Stimulated activated CD4-positive, alpha-beta T cell treated with anti-CD3 and anti-CD28 coated beads, Interleukin-12 subunit alpha, Interleukin-12 subunit beta, amount 100 ng/mL, for 24 hours (primary cell): ENCODE data around the gene STXBP5.

Experiments
- DNase-seq, 2 experiments: peaks; one replicate each; pipeline ENCODE4 v3.0.0-alpha.2; 2020; ENCODE audit warnings: low read depth in 2 of 2

The STXBP5 gene

GRCh38 chr6:147211349-147211748, 7.1 kb downstream of the STXBP5 start:
- no peak for DNase-seq

DNA sequence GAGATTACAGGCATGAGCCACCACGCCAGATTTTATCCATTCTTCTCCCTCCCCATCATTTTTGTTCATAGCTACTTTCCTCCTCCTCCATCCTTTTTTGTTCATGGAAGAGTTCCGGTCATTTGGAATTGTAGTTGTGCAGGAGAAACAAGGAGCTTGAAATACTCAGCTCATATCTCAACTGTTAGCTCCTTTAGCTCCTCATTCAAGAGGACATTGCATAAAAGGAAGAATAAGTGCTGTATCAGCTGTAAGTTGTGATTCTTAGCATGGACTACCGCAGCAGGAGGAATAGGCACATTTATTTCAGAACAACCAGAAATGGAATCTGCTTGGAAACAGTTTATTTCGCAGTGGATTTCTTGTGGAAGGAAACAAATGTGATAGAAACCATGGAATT, 7.6 kb downstream of the STXBP5 start:
- no peak for DNase-seq

DNA sequence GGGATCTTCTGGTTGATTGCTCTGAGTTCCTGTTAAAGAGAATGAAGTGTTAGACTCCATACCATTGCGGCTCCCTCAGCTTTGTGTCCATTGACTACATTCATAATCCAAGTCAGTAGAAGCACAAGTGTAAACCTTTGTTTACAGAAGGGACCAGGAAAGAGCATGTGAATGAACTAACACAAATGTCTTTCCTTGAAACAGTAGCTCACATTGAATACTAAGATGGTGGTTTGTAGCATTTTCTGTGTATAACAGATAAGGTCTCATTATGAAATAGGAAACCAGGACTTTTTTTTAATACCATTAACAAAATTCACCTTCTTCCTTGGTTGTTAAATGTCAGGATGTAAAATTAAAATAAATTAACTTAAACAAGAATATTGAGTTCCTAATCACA, 8.4 kb downstream of the STXBP5 start:
- no peak for DNase-seq

DNA sequence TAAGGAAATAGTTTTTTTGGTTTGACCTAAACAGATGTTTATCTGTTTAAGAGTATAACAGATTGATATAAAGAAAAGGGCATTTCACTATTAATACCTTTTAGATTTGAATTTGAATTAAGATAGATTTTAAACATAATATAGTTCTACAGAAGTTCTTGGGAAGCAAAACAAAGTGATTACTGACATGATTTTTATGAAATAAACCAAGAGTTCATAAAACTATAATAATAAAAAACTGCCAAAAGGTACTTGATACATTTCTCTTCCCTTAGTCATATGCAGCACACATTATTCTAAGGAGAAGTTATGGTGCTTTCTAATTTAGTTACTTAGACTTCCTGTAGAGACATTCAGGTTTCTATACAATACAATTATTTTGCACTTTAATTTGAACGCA, 9.6 kb downstream of the STXBP5 start:
- no peak for DNase-seq

DNA sequence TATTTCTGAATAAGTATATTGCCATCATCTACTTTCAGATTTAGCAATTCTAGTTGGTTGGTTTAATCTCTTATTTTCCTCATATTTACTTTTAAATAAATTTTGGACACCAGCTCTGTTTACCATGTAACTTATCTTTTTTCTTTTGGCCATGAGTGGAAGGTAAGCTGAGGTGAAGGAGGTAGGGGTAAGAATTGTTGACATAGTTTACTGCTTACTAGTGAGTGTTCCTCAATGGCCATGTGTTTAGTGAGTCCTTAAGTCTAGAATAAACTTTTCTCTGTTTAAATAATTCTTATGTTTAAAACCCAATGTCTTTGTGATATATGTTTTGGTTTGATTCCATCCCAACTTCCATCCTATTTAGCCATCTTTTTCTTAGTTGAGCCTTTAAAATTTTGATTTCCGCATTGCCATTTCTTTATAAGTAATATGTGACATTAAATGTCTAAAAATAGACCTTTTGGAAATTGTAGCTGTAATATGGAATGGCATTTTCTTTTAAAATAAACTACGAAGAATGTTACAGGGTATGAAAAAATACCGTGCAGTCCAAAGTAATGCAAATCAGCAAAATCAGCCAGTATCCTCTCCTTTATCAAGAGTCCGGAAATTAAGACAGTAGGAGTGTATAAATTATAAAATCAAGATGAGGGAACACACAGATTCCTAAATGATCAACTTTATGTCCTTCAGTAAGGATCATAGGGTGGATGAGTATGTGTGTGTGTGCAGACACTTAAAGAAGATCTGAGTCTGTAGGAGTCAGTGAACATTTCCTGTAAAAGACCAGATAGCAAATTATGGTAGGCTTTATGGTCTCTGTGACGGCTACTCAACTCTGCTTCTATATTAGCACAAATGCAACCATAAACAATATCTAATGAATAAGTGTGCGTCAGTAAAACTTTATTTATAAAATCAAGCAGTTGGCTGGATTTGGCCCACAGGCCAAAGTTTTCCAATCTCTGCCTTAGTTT, 10.3 kb downstream of the STXBP5 start:
- no peak for DNase-seq

- no peak for DNase-seq
These were observed 12.7 kb downstream of the STXBP5 start for GRCh38 chr6:147216915-147217314.

DNA sequence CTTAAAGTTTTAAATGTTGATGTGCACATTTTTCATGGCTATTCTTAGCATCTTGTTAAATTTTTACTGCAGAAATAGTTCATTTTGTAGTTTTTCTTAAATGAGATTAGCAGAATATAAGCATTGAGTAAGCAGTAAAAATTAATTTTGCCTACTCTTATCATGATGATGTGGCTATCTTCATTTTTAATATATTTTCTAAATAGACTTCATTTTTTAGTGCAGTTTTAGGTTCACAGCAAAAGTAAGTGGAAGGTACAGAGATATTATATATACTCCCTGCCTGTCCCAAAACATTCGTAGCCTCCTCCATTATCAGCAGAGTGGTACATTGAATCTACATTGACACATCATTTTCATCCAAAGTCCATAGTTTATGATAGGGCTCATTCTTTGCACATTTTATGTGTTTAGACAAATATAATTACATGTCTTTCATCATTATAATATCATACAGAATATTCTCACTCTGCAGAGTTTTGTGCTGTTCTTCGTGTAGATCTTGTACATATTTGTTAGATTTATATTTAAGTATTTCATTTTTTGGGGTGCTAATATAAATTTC, 13.7 kb downstream of the STXBP5 start:
- DNase-seq, result no peak

DNA sequence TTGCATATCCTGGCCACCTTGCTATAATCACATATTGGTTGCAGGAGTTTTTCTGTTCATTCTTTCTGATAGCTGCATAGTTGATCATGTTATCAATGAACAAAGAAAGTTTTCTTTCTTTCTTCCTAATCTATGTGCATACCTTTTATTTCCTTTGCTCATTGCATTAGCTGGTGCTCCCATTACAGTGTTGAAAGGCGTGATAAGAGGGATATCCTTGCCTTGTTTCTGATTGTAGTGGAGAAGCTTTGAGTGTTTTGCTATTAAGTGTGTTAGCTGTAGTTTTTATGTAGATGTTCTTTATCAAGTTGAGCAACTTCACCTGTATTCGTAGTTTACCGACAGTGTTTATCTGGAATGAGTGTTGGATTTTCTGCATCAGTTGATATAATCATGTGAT, 14.6 kb downstream of the STXBP5 start:
- DNase-seq, result no peak

DNA sequence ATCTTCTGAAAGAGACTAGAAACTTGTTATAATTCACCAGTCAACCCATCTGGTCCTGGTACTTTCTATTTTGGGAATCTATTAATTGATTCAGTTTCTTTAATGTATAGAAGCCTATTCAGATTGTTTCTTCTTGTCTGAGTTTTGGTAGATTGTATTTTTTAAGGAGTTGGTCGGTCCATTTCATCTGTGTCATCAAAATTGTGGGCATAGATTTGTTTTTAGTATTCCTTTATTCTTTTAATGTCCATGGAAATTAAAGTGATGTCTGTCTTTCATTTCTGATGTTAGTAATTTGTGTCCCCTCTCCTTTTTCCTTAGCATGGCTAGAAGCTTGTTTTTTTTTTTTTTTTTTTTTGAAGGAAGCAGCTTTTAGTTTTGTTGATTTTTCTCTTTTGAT, 15.2 kb downstream of the STXBP5 start:
- no peak for DNase-seq

DNA sequence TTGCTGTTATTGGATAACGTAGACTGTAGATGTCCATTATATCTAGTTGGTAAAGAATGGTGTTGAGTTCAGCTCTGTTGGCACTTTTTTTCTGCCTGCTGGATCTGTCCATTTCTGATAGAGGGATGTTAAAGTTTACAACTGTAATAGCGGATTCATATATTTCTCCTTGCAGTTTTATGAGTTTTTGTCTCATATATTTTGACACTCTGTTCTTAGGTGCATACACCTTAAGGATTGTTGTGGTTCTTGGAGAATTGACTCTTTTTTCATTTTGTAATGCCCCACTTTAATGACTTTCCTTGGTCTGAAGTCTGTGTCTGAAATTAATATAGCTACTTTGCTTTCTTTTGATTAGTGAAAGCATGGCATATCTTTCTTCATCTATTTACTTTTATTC, 16.1 kb downstream of the STXBP5 start:
- DNase-seq, result no peak

- DNase-seq, result no peak
These were observed 17.5 kb downstream of the STXBP5 start for GRCh38 chr6:147221739-147222138.

DNA sequence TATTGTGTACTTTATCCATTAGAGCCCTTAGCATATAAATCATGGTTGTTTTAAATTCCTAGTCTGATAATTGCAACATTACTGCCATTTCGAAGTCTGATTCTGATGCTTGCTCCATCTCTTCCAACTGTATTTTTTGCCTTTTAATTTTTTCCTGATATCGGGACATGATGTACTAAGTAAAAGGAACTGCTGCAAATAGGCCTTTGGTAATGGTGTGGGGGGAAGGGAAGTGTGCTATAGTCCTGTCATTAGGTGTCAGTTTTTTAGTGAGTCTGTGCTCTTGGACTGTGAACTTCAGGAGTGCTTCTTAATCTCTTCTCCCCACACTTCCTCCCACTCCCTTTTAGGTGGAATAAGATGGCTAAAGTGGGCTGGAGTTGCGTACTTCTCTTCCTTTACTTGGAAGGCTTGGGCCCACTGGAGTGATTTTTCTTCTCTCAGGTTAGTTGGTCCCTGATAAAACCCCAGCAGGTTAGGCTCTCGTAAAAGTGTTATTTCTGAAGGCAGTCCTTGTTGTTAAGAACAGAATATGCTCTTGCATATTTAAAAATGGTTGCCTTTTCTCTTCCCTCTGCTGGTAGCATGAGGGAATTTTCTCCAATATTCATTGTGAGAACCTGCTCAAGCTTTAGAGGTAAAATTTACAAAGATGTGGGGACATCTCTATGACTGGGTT, 18.1 kb downstream of the STXBP5 start:
- DNase-seq, result no peak

DNA sequence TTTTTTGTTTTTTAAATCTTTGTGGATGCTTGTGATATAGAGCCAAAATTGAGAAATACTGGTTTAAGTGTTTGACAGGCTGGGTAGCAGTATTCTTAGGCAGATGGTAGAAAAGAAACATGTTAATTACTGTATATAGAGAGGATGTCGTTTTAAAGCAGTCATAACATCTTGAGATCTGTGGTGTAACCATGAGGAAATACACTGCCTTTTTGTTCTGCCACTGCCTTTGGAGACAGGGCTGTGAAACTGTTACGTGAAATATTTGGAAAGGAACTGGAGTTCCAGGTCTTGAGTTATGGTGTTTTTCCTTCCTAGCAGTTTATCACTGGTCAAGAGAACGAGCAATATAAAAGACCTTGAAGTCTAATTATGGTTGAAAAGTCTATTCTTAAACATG, 19.5 kb downstream of the STXBP5 start:
- DNase-seq, result no peak

GRCh38 chr6:147226163-147226724, 22.0 kb downstream of the STXBP5 start:
- no peak for DNase-seq

GRCh38 chr6:147226877-147227276, 22.7 kb downstream of the STXBP5 start:
- DNase-seq, result no peak

DNA sequence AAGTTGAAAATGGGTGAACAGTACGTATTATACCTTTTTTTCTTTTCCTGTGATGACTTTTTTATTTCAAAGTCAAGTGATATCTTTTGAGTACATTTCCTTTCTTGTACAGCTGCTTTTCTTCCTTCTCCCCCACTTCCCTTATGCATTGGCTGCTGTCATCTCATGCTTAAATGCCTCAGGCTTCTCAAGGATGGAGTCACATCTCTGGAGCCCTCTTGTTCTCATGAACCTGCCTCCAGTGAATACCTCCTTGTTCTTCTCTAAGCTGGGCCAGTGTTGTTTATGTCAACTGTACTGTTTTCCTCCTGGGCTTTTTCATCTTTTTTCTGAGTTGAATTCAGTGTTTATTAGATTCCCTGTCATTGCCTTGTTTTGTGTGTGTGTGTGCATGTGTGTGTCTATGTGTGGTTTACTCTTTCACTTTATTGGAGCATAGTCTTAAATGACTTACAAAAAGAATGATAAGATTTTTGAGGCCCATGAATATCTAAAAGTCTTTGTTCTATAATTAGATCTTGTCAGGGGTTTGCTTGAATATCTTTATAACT, 23.6 kb downstream of the STXBP5 start:
- no peak for DNase-seq

GRCh38 chr6:147231589-147231988, 27.4 kb downstream of the STXBP5 start:
- DNase-seq, result no peak

- DNase-seq, result no peak
These were observed 30.5 kb downstream of the STXBP5 start for GRCh38 chr6:147234685-147235084.

DNA sequence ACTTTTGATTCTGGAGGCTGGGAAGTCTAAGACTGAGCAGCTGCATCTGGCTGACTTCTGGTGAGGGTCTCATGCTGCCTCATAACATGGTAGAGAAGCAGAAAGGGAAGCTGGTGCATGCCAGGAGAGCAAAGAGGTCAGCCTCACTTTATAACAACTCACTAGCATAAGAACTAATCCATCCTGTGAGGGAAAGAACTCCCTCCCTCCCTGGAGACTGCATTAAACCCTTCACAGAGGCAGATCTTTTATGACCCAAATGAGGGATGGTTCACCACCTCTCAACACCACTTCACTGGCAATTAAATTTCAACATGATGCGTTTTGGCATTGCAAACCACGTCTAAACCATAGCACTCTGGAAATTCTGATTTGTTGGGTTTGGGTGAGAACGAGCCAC, 33.9 kb downstream of the STXBP5 start:
- DNase-seq, result no peak

- no peak for DNase-seq
These were observed 34.7 kb downstream of the STXBP5 start for GRCh38 chr6:147238906-147239305.

- no peak for DNase-seq
These were observed 40.6 kb downstream of the STXBP5 start for GRCh38 chr6:147244832-147245231.

DNA sequence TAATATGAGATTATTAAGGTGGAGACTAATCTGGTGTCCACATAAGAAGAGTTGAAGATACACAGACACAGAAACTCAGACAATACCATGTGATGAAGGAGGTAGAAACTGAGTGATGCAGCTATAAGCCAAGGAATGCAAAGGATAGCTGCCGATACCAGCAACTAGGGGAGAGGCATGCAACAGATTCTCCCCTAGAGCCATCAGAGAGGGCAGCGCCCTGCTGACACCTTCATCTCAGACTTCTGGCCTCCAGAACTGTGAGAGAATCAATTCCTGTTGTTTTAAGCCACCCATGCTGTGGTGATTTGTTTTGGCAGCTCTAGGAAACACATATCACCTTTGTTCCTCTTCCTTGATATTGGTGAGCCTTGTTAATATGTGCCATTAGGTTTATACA, 41.5 kb downstream of the STXBP5 start:
- no peak for DNase-seq
